OCI-LY1 (cell line): ENCODE results near the gene HYDIN.

ENCODE experiments used
- H2AFZ ChIP-seq: fragments of 200-600 bp; sonication (generic), shearing (Covaris generic); 2 replicates; pipeline ENCODE4 v1.6.0; 2014; ENCODE audit warnings: antibody characterized with exemption, mild to moderate bottlenecking, low read length
- H3F3A ChIP-seq: fragments of 200-600 bp; sonication (generic), shearing (Covaris generic); 2 replicates; pipeline ENCODE4 v1.6.0; 2014; ENCODE audit warnings: mild to moderate bottlenecking, antibody characterized with exemption, low read length, moderate library complexity; ENCODE audit not compliant: insufficient read depth
- H3K27ac ChIP-seq: fragments of 200-600 bp; sonication (generic); 2 replicates; pipeline ENCODE4 v1.5.1; 2014; ENCODE audit warnings: low read length, mixed run types, mild to moderate bottlenecking, low read depth; ENCODE audit not compliant: poor library complexity, severe bottlenecking
- H3K27me3 ChIP-seq: fragments of 200-600 bp; sonication (generic); 2 replicates; pipeline ENCODE4 v1.6.0; 2014; ENCODE audit warnings: antibody characterized with exemption, mild to moderate bottlenecking, low read length, moderate library complexity; ENCODE audit not compliant: insufficient read depth
- H3K36me3 ChIP-seq: fragments of 200-600 bp; sonication (generic); 2 replicates; pipeline ENCODE4 v1.6.1; 2014; ENCODE audit warnings: mild to moderate bottlenecking, antibody characterized with exemption, low read length, moderate library complexity, mixed read lengths; ENCODE audit not compliant: insufficient read depth
- H3K4me1 ChIP-seq: fragments of 200-600 bp; sonication (generic); 2 replicates; pipeline ENCODE4 v1.5.1; 2014; ENCODE audit warnings: mild to moderate bottlenecking, low read length, moderate library complexity; ENCODE audit not compliant: insufficient read depth, severe bottlenecking
- H3K4me2 ChIP-seq: fragments of 200-600 bp; sonication (generic), shearing (Covaris generic); 2 replicates; pipeline ENCODE4 v1.6.1; 2014; ENCODE audit warnings: low read length
- H3K4me3 ChIP-seq: fragments of 200-600 bp; sonication (generic); 2 replicates; pipeline ENCODE4 v1.5.1; 2014; ENCODE audit warnings: low read length, low read depth, mild to moderate bottlenecking, mixed read lengths; ENCODE audit not compliant: poor library complexity, severe bottlenecking
- H3K79me2 ChIP-seq: fragments of 200-600 bp; shearing (Covaris generic); 2 replicates; pipeline ENCODE4 v1.6.1; 2016; ENCODE audit warnings: mixed run types, low read length, mixed read lengths; ENCODE audit not compliant: insufficient read depth
- H3K9ac ChIP-seq: fragments of 200-600 bp; sonication (generic), shearing (Covaris generic); 2 replicates; pipeline ENCODE4 v1.6.1; 2014; ENCODE audit warnings: mild to moderate bottlenecking, low read length, mixed read lengths
- H3K9me2 ChIP-seq: fragments of 200-600 bp; sonication (generic), shearing (Covaris generic); 2 replicates; pipeline ENCODE4 v1.6.1; 2014; ENCODE audit warnings: low read depth, mild to moderate bottlenecking, low read length, mixed read lengths
- H3K9me3 ChIP-seq: fragments of 200-600 bp; shearing (Covaris generic); 2 replicates; pipeline ENCODE4 v1.6.1; 2014; ENCODE audit warnings: low read length, mixed read lengths
- H4K20me1 ChIP-seq: fragments of 200-600 bp; sonication (generic), shearing (Covaris generic); 2 replicates; pipeline ENCODE4 v1.6.0; 2016; ENCODE audit warnings: mild to moderate bottlenecking, low read length; ENCODE audit not compliant: insufficient read depth
- EZH2 ChIP-seq: fragments of 200-600 bp; sonication (generic), shearing (Covaris generic); IDR thresholded peaks from 2 replicates; pipeline ENCODE4 v1.8.0; 2017; ENCODE audit warnings: borderline replicate concordance, mixed run types, mild to moderate bottlenecking, antibody characterized with exemption, low read length, moderate library complexity, mixed read lengths
- TF ChIP-seq, protein P1 (sequence below): fragments of 200-600 bp; sonication (generic), shearing (Covaris generic); IDR thresholded peaks from 2 replicates; pipeline ENCODE4 v1.5.1; 2017; ENCODE audit warnings: mild to moderate bottlenecking, antibody characterized with exemption, low read length, moderate library complexity, mixed read lengths

The HYDIN gene

GRCh38 chr16:70793851-70794502 lies 436.5 kb downstream of the HYDIN start:
- Histone ChIP-seq H3F3A (no peaks in the 10 kb centered on the region), H3K36me3 (peaks cover 8% of the 10 kb centered on the region; the same call in 1 of the 2 replicates), H3K9ac (peak overlapping the region; percentile 25; the same call in 1 of the 2 replicates), H3K9me3 (no peaks in the 10 kb centered on the region), H3K9me2 (no peaks in the 10 kb centered on the region), H3K79me2 (peaks cover 20% of the 10 kb centered on the region), H3K27me3 (no peaks in the 10 kb centered on the region), H4K20me1 (no peaks in the 10 kb centered on the region), H3K4me3 (peak overlapping the region; percentile 19), H2AFZ (no peak overlapping the region), H3K4me1 (peaks cover 31% of the 10 kb centered on the region), H3K4me2 (peak overlapping the region; percentile 34), H3K27ac (peak overlapping the region; percentile 5)
- no peak for TF ChIP-seq EZH2
- TF ChIP-seq, protein P1, sequence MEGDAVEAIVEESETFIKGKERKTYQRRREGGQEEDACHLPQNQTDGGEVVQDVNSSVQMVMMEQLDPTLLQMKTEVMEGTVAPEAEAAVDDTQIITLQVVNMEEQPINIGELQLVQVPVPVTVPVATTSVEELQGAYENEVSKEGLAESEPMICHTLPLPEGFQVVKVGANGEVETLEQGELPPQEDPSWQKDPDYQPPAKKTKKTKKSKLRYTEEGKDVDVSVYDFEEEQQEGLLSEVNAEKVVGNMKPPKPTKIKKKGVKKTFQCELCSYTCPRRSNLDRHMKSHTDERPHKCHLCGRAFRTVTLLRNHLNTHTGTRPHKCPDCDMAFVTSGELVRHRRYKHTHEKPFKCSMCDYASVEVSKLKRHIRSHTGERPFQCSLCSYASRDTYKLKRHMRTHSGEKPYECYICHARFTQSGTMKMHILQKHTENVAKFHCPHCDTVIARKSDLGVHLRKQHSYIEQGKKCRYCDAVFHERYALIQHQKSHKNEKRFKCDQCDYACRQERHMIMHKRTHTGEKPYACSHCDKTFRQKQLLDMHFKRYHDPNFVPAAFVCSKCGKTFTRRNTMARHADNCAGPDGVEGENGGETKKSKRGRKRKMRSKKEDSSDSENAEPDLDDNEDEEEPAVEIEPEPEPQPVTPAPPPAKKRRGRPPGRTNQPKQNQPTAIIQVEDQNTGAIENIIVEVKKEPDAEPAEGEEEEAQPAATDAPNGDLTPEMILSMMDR: no peak

DNA sequence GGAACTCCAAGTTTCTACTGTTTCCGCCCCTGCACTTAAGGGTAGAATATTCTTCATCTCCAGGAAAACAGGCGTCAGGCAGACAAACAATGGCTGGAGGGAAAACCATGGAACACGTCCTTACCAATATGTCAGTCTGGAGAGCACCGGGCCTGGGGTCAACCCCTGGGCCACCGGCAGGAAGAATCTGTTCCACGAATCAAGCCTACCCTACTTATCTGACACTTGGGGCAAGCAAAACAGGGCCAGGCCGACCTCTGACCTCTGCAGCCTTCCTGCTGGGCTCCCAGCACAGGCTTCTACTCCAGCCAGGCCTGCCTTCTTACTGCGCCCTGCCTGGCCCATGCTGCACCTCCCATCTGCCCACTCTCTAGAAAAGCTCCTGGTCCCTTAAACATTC lies 439.7 kb downstream of the HYDIN start:
- no peaks in the 10 kb centered on the region for H3F3A ChIP-seq
- H3K9me3 ChIP-seq: no peaks in the 10 kb centered on the region
- no peaks in the 10 kb centered on the region for H3K27me3 ChIP-seq
- H4K20me1 ChIP-seq: 0 out of 2 replicates have a peak, but pooled peaks cover 2% of the 10 kb centered on the region
- no peak overlapping the region for H3K4me3 ChIP-seq
- peaks cover 16% of the 10 kb centered on the region for H3K79me2 ChIP-seq
- peaks cover 9% of the 10 kb centered on the region; the same call in 1 of the 2 replicates for H3K36me3 ChIP-seq
- no peak for TF ChIP-seq EZH2
- TF ChIP-seq, protein P1: no peak
- H2AFZ ChIP-seq: no peak overlapping the region
- H3K9ac ChIP-seq: no peak overlapping the region
- H3K4me2 ChIP-seq: no peak overlapping the region
- no peak overlapping the region for H3K27ac ChIP-seq
- H3K9me2 ChIP-seq: no peaks in the 10 kb centered on the region
- H3K4me1 ChIP-seq: peaks cover 25% of the 10 kb centered on the region

- Histone ChIP-seq H4K20me1 (0 out of 2 replicates have a peak, but pooled peaks cover 2% of the 10 kb centered on the region), H3K27ac (no peak overlapping the region), H3K79me2 (peaks cover 13% of the 10 kb centered on the region), H3K9me3 (no peaks in the 10 kb centered on the region), H3K4me2 (no peak overlapping the region), H3F3A (no peaks in the 10 kb centered on the region), H3K9ac (no peak overlapping the region), H3K4me1 (peaks cover 15% of the 10 kb centered on the region), H3K36me3 (peaks cover 19% of the 10 kb centered on the region; the same call in 1 of the 2 replicates), H3K4me3 (no peak overlapping the region), H3K27me3 (no peaks in the 10 kb centered on the region), H3K9me2 (no peaks in the 10 kb centered on the region), H2AFZ (no peak overlapping the region)
- no peak for TF ChIP-seq EZH2
- TF ChIP-seq, protein P1: no peak
Measured at GRCh38 chr16:70789595-70790447, 440.7 kb downstream of the HYDIN start.
